ENCODE measurements around the gene IQCK.
"Not testable (repeated sequence)": the region's sequence is repeated elsewhere in the genome, so short reads cannot be mapped to it uniquely, and the experiment has no call there.

The IQCK gene, protein sequence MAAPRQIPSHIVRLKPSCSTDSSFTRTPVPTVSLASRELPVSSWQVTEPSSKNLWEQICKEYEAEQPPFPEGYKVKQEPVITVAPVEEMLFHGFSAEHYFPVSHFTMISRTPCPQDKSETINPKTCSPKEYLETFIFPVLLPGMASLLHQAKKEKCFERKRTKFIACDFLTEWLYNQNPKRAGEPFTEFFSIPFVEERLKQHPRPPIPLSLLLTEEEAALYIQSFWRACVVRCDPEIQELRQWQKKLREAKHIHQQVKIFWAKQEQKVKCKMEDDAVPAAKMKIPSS

DNA sequence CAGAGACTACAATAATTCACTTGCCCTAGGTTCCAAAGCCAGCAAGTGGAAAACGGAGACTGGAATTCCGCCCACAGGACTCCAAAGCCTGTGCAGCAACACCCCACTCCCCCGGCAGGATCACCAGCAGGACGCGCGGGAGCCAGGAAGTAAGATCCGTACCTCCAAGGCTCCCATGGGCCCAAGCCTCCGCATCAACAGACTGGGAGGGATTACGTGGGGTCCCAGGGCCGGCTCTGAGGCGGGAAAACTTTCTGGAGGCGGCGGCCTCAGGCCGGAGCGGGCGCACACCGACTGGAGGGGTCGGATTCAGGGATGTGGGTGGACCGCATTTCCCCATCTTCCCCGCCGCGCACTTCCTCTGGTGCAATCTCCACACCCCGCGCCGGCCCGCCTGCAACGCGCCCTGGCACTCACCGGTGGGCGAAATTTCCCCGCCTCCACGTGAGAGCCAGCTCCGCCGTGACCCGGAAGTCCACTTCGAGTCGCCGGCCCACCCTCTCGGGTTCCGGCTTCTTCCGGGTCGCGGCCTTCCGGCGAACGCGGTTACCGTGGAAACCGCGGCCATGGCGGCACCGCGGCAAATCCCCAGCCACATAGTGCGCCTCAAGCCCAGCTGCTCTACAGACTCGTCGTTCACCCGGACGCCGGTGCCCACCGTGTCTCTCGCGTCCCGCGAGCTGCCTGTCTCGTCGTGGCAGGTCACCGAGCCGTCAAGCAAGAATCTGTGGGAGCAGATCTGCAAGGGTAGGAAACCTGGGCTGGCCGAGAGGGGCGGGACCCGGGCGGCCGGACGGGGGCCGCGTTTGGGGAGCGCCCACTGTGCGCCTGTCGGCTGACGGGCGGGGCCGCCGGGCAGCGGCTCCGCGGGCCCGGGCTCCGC is at the start of gene IQCK, which contains the start of gene KNOP1:
IQCK (plus strand) TSS at position 531 of the 883 bp plus-strand sequence; CDS start at position 567, 36 bp downstream.
KNOP1 (minus strand) TSS at position 487 of the 883 bp plus-strand sequence. CDS start 3,192 bp downstream, outside the sequence.
- in situ Hi-C loops (cut with MboI; ENCODE audit: low sequenced_read_pairs): no loop called here

DNA sequence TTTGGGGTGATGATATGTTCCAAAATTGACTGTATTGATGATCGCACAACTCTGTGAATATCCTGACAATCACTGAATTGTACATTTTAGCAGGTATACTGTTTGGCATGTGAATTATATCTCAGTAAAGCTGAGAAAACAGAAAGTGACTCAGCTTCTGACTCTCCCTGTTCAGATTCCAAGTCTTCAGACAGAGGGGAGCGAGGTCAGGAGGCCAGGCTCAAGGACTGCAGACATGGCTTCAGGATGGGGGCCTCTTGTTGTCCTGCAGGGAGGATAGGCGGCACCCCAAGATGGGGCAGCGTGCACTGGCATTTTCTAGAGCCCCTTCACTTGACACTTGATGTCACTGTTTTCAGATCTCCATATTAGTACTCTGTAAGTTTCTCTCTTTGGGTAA is 45.7 kb upstream of the IQCK start:
- in situ Hi-C loops (cut with MboI; ENCODE audit: low sequenced_read_pairs): no loop called here

DNA sequence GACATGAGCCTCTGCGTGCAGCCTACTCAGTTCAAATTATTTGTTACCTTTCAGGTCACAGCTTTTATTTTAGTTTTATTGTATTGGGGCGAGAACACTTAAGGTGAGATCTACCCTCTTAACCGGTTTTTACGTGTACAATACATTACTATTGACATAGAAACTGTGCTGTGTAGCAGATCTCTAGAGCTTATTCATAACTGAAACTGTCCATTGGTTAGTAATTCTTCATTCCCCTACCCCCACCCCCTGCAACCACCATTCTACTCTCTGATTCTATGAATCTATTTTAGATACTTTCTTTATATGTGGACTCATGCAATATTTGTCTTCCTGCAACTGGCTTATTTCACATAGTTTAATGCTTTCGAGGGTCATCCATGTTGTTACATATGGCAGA is 43.6 kb upstream of the IQCK start:
- in situ Hi-C loops (cut with MboI; ENCODE audit: low sequenced_read_pairs): no loop called here

DNA sequence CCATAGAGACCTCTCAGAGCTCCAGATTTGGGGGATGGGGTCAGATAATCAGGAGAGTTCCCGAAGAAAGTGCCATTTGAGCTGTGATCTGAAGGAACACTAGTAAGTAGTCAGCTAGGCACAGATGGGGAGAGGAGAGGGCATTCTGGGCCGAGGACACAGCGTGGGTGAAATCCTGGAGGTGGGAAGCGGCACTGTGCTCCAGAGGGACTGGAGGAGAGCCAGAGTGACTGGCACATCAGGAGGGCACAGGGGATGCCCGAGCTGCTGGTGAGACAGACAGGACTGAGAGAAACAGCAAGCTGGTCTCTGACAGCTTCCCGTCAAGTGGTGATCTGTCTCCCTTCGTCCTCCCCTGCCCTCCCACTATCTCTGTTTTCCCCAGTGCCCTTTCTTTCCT is 40.7 kb upstream of the IQCK start:
- in situ Hi-C loops (cut with MboI; ENCODE audit: low sequenced_read_pairs): no loop called here

DNA sequence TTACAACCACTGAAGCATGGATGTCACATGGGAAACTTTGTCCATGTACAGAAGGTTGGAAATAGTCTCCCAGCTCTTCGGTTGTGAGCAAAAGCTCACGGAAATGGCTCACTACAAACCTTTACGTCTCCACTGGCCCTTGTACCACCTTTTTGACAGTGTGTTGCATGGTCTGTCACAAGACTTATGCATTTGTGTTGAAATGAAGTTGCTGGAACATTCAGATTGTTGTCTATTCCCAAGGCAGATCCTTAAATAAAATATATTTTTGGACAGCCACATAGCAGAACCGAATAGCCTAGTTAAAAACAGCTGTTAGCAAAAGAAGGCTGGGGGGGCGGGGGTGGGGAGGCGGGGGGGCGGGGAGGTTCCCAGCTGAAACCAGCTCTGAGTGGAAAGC is 39.3 kb upstream of the IQCK start:
- in situ Hi-C loops (cut with MboI; ENCODE audit: low sequenced_read_pairs): no loop called here

DNA sequence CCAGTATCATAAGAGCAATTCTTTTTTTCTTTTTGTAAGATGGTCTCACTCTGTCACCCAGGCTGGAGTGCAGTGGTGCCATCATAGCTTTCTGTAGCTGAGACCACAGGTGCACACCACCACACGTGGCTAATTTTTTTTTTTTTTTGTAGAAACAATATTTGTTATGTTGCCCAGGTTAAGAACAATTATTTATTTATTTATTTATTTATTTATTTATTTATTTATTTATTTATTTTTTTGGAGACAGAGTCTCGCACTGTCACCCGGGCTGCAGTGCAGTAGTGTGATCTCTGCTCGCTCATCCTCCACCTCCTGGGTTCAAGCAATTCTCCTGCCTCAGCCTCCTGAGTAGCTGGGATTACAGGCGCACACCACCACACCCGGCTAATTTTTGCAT is 38.8 kb upstream of the IQCK start:
- in situ Hi-C loops (cut with MboI; ENCODE audit: low sequenced_read_pairs): not testable (repeated sequence)

DNA sequence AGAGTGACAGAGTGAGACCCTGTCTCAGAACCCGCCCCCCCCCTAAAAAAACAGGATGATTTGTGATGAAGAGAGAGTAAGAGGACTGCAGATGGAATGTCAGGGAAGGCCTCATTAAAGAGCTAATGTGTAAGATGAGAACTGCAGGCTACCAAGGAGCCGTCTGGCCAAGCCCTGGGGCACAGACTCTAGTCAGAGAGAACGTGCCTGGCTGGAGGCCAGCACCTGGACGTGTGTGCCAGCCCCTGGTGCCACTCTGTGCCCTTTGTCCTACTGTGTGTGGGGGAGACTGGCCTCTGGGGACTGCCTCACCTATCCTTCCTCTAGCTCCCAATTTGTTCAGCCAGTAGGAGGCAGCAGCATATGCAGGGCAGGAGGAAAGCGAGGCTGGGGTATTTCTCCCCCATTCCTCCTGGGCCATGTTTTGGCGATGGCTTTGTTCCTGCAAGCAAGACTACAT is 37.2 kb upstream of the IQCK start:
- in situ Hi-C loops (cut with MboI; ENCODE audit: low sequenced_read_pairs): no loop called here

DNA sequence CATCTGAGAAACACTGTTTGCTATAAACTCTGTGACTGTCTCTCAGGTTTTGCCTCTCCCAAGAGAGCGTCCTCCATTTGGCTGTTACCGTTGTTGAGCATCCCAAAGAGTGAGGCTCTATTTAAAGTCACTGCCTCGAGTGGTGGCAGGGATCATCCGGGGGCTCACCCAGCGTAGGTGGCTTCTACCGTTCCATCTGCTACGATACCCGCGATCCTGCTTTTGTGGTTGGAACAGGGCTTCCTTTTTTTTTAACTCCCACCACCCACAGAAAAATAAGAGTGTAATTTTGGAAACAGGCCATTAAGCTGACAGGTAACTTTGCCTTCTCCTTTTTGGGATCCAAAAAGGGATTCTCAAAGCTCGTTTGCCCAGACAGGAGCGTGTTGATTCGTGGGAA is 36.4 kb upstream of the IQCK start:
- in situ Hi-C loops (cut with MboI; ENCODE audit: low sequenced_read_pairs): no loop called here

DNA sequence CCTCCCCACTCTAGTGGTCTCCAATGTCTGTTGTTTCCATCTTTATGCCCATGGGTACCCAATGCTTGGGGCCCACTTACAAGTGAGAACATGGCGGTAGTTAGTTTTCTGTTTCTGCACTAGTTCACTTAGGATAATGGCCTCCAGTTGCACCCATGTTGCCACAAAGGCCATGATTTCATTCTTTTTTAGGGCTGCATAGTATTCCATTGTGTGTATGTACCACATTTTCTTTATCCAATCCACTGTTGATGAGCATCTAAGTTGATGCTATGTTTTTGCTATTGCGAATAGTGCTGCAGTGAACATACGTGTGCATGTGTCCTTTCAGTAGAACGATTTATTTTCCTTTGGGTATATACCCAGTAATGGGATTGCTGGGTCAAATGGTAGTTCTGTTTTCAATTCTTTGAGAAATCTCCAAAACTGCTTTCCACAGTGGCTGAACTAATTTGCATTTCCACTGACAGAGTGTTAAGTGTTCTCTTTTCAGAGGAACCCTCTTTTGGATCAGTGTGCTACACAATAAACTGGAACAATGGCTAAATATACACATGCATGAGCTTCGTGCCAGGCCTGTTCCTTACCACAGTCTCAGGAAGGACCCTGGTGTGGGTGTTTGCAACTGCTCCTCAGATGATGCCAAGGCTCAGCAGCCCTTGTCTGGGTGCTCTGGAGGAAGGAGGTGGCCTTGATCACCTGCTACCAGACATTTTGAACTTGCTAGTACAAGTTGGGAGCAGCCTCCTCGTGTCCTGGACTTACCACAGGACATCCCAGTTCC is 34.4 kb upstream of the IQCK start:
- in situ Hi-C loops (cut with MboI; ENCODE audit: low sequenced_read_pairs): no loop called here

DNA sequence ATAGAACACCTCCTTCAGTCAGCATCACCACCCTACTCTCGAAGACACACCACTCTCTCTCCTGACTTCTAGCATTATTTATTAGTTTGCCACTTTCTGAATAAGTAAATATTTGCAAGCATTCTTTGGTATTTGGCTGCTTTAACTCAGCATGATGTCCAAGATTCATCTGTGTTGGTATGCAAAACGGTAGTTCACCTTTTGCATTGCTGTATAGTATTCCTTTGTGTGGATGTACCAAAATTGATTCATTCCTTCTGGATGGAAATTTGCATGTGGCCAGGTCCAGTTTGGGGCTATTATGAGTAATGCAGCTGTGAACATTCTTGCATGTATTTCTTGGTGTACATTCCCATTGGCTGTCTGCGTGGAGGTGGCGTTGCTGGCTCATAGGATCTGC is 32.9 kb upstream of the IQCK start:
- in situ Hi-C loops (cut with MboI; ENCODE audit: low sequenced_read_pairs): no loop called here

DNA sequence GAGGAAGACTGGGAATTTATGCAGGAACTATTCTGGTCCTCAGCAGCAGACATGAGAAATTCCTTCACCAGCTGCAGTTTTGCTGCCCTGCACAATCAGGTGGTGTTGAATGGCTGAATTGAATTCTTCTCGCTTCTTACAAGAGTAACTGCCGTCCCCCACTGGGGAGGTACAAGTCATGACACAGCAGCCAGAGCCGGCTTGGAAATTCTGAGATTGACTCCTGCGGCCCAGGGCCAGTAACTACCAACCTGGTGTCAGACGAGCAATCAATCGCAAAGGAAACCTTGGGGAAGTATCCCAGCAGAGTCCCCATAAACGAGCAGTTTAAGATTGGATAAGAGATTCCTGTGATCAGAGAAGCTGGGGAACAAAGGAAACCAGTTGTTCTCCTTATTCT is 30.8 kb upstream of the IQCK start:
- in situ Hi-C loops (cut with MboI; ENCODE audit: low sequenced_read_pairs): no loop called here

DNA sequence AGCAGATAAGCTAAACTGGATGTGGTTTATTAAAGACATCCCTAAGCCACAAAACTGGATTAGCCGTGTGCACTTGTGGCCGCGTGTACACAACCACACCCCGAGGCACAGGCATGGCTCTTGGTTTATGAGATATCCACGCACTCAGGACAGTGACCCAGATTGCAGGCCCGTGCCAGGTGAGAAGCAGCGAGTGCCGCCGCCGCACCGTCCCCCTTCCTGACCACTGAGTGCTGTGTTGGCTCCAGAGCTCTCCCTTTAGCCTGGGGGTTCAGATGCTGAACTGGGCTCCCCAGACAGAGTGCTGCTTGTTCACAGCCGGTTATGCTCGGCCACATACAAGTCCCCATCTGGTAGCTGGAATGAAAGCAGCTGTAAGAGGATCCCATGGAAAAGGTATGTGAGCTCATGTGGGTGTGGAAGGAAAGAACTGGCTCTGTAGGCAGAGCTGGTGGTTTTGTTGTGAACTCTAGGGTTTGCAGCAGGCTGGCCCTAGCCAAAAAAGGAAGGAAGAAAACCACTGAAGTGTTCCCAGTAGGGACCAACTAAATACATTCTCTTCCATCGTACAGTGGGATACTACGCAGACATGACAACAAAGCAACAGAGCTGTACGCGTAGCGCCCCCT is 29.6 kb upstream of the IQCK start:
- in situ Hi-C loops (cut with MboI; ENCODE audit: low sequenced_read_pairs): no loop called here

DNA sequence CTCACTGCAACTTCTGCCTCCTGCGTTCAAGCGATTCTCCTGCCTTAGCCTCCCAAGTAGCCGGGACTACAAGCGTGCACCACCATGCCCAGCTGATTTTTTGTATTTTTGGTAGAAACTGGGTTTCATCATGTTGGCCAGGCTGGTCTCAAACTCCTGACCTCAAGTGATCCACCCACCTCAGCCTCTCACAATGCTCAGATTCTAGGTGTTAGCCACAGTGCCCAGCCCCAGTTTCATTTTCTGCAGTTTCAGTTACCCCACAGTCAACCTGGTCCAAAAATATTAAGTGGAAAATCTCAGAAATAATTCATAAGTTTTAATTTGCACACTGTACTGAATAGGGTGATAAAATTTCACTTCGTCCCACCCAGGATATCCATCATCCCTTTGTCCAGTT is 28.7 kb upstream of the IQCK start:
- in situ Hi-C loops (cut with MboI; ENCODE audit: low sequenced_read_pairs): no loop called here

DNA sequence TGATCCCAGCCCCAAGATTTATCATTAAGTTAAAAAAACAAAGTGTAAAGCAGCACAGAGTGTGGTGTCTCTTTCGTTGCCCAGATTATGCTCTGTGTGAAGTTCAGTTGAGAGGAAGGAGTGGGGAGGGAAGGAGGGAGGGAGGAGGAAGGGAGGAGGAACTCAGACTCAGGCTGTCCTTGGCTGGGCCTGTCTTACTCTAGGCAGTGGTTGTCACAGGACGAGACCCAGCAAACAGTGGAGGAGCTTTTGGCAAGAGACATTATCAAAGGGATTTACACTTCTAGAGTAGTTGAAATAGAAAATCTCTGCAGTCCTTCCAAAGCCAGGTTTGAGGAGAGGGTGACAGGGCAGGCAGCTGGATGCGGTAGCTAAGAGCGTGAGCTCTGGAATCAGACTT is 27.9 kb upstream of the IQCK start:
- in situ Hi-C loops (cut with MboI; ENCODE audit: low sequenced_read_pairs): no loop called here

DNA sequence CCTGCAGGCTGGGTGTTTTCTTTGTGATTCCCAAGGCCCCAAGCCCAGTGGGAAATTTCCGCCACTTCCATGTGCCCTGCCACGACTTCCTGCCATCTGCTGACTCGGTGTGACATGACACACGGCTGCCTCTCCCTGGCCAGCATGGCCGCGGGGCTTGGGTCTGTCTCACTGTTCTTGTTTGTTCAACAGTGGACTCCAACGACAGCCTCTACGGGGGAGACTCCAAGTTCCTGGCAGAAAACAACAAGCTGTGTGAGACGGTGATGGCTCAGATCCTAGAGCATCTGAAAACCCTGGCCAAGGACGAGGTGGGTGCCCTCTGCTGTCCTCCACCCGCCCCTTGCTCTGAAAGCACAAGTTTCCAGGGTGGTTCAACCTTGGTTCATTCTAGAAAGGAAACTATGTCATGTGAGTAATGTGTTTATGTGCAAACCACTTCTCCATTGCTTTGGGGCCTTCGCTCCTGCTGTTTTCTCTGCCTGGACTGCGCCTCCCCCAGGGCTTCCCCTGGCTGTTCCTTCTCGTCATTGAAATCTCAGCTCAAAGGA is 26.8 kb upstream of the IQCK start:
- in situ Hi-C loops (cut with MboI; ENCODE audit: low sequenced_read_pairs): no loop called here

DNA sequence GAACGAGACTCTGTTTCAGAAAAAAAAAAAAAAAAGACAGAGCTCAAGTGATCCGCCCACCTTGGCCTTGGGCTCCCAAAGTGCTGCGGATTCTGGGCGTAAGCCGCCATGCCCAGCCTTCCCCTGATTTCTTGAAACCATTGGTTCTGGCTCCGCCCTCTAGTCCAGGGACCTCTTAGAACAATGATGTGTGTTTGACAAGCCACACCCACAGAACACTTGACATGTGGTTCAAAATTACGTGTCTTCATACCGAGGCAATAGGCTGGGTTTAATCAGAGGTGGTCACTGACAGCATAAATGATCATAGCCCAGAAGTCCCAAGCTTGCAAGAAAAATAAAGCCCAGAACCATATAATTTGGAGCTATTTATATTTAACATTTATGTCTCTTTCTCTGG is 23.1 kb upstream of the IQCK start:
- in situ Hi-C loops (cut with MboI; ENCODE audit: low sequenced_read_pairs): no loop called here

DNA sequence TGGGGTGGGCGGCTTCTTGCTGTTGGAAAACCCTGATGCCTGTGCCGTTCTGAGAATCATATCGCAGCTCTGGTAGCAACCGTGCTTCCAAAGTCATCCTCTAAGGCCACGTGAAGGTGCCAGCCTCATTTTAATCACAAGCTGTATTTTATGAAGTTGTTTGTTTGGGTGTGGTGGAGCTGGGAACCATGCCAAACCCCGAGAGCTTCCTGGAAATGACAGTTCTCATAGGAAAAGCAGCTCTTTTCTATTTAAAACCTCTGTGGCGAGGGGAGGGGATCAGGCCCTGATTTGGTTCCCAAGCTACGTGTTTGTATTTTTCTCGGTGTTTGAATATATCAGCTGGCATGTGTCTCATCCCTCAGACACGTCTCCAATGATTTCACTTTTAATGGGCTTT is 21.7 kb upstream of the IQCK start:
- in situ Hi-C loops (cut with MboI; ENCODE audit: low sequenced_read_pairs): no loop called here

DNA sequence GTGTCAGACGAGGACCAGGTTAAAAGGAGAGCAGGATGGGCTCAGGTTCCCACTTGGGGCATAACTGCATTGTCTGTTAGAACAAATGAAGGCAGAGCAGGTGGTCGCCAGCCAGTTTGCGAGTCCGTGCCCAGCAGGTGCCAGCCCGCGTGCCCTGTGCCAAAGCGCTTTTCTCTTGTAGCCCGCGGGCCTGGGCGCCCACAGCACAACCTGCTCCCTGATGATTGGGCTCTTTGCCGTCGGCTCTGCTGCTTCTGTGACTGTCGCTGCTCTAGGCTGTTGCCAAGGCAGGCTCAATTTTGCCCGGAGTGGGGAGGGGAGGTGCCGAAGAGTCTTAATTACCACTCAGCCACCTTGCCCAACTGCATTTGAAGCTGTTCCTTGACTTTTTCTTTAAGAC is 21.1 kb upstream of the IQCK start:
- in situ Hi-C loops (cut with MboI; ENCODE audit: low sequenced_read_pairs): no loop called here

DNA sequence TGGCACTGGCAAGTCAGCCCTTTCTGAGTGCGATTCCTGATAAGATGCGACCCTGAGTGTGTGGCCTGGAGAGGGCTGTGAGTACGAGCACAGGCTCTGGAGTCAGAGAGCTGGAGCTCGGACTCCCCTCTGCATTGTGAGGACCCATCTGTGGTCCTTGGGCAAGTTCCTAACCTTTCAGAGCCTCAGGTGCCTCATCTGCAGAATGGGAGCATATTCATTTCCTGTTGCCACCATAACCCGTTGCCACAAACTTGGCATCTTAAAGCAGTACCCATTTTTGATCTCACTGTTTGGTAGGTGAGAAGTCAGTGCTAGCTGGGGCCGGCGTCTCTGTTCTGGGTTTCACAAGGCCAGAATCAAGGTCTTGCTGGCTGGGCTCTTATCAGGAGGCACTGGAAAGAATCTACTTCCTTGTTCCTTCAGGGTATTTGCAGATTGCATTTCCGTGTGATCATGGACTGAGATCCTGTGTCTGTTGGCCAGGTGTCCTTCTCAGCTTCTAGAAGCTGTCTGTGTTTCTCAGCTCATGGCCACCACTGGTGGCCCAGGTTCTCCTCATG is 20.2 kb upstream of the IQCK start:
- in situ Hi-C loops (cut with MboI; ENCODE audit: low sequenced_read_pairs): no loop called here

Data from HL-60/S4 treated with phorbol 12-myristate 13-acetate at 8.2 ng/mL for 4 days and 3 days (cell line).